ENCODE measurements around the gene LIX1.

- TF ChIP-seq EZH2 (IDR thresholded peaks at IDR 0.05; ENCODE audit: borderline replicate concordance, low read length) = no peak
- TF ChIP-seq, protein P1, sequence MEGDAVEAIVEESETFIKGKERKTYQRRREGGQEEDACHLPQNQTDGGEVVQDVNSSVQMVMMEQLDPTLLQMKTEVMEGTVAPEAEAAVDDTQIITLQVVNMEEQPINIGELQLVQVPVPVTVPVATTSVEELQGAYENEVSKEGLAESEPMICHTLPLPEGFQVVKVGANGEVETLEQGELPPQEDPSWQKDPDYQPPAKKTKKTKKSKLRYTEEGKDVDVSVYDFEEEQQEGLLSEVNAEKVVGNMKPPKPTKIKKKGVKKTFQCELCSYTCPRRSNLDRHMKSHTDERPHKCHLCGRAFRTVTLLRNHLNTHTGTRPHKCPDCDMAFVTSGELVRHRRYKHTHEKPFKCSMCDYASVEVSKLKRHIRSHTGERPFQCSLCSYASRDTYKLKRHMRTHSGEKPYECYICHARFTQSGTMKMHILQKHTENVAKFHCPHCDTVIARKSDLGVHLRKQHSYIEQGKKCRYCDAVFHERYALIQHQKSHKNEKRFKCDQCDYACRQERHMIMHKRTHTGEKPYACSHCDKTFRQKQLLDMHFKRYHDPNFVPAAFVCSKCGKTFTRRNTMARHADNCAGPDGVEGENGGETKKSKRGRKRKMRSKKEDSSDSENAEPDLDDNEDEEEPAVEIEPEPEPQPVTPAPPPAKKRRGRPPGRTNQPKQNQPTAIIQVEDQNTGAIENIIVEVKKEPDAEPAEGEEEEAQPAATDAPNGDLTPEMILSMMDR (IDR thresholded peaks at IDR 0.05; ENCODE audit: low read length) = no peak
Measured at GRCh38 chr5:97131139-97131710, 11.2 kb downstream of the LIX1 start.

Data from OCI-LY1 (cell line).